Duodenal mucosa (tissue), 2 donors: Measurements from ENCODE around the gene ZNF385C.

Experiments
- H3K27ac ChIP-seq: one replicate; pipeline ENCODE4 v1.7.0; 2013; ENCODE audit warnings: low read depth, low read length
- H3K27me3 ChIP-seq, 2 donors: one replicate each; pipeline ENCODE4 v1.7.0; 2013; ENCODE audit warnings: low read length in 2 of 2, control low read depth in 1 of 2; ENCODE audit not compliant: insufficient read depth in 2 of 2, control insufficient read depth in 1 of 2
- H3K36me3 ChIP-seq, 2 donors: one replicate each; pipeline ENCODE4 v1.7.0; 2013; ENCODE audit warnings: low read length in 2 of 2, control low read depth in 1 of 2; ENCODE audit not compliant: insufficient read depth in 2 of 2, control insufficient read depth in 1 of 2
- H3K4me1 ChIP-seq, 2 donors: one replicate each; pipeline ENCODE4 v1.7.0; 2013; ENCODE audit warnings: low read length in 2 of 2, control low read depth in 1 of 2; ENCODE audit not compliant: insufficient read depth in 2 of 2, control insufficient read depth in 1 of 2
- H3K4me3 ChIP-seq, 2 donors: one replicate each; pipeline ENCODE4 v1.7.0; 2013; ENCODE audit warnings: low read length in 2 of 2, low read depth in 1 of 2
- H3K9ac ChIP-seq, 2 donors: one replicate each; pipeline ENCODE4 v1.7.0; 2013; ENCODE audit warnings: low read length in 2 of 2, low read depth in 1 of 2
- H3K9me3 ChIP-seq, 2 donors: one replicate each; pipeline ENCODE4 v1.7.0; 2013; ENCODE audit warnings: low read length in 2 of 2, control low read depth in 1 of 2; ENCODE audit not compliant: control insufficient read depth in 1 of 2

The ZNF385C gene

GRCh38 chr17:41976142-41976768 lies 122.0 kb downstream of the ZNF385C start:
- Histone ChIP-seq H3K4me3 (no peak overlapping the region), H3K9ac (no peak overlapping the region), H3K9me3 (no peaks in the 10 kb centered on the region), H3K27me3 (no peaks in the 10 kb centered on the region), H3K4me1 (peaks cover 12 to 14% of the 10 kb centered on the region in 2 donors), H3K27ac (no peak overlapping the region), H3K36me3 (peaks cover 20 to 83% of the 10 kb centered on the region in 2 donors)
